Lower leg skin (tissue), 4 donors: ENCODE data around the gene MROH2A. TPM values are rescaled to one million over a fixed set of nuclear protein-coding genes. Genes with fewer than 3 reads are reported as not detected.

Source experiments
- DNase-seq, 2 donors: peaks; one replicate each; pipeline ENCODE4 v3.0.0-alpha.2; 2019; ENCODE audit warnings: low spot score in 2 of 2
- H3K4me3 ChIP-seq: fragments of 200-600 bp; sonication (generic); 2 replicates; pipeline ENCODE4 v1.5.1; 2017; ENCODE audit warnings: mild to moderate bottlenecking, low read depth; ENCODE audit not compliant: poor library complexity, severe bottlenecking
- CTCF ChIP-seq, 3 donors: fragments of 450-650 bp; IDR thresholded peaks; one replicate each; pipeline ENCODE4 v1.5.1; 2016; ENCODE audit warnings: antibody characterized with exemption in 3 of 3, mild to moderate bottlenecking in 3 of 3, moderate library complexity in 2 of 3
- POLR2A ChIP-seq, 2 donors: fragments of 450-650 bp; IDR thresholded peaks; one replicate each; pipeline ENCODE4 v1.6.1; 2016 to 2017; ENCODE audit warnings: antibody characterized with exemption in 2 of 2, mild to moderate bottlenecking in 1 of 2, moderate library complexity in 1 of 2
- WGBS, 2 donors: methylation state at CpG; one replicate each; pipeline ENCODE4 v1.1.5; 2018; 5-methylcytosine and 5-hydroxymethylcytosine counted together
- intact Hi-C: fragments of 100-400 bp; cut with DNase I; formaldehyde crosslinking; loops from one replicate; pipeline ENCODE4 v1.15.0; 2023; ENCODE audit warnings: low total_unique reads
- total RNA-seq, 4 donors: library from RNA; depleted of rRNA; stranded (reverse); fragments of >200 nt; gene quantifications; one replicate each; pipeline ENCODE4 v1.1.0, GENCODE V29; 2016

Gene MROH2A
- total RNA-seq, 4 donors from 2014 or later: 0.26 to 0.61 TPM; not detected in 2

- peak in 1 of 2 donors; percentile 60 for DNase-seq
- intact Hi-C loops: no loop called here
- no peak for TF ChIP-seq CTCF (IDR thresholded peaks at IDR 0.05)
- TF ChIP-seq POLR2A (IDR thresholded peaks at IDR 0.05): no peak
- no peak overlapping the region for H3K4me3 ChIP-seq
- 83 to 90% methylated on average over 3 of the region's 3 CpGs for WGBS, 2 donors
Observed at GRCh38 chr2:233813236-233814055, 35.3 kb downstream of the MROH2A start.

- TF ChIP-seq POLR2A (IDR thresholded peaks at IDR 0.05) (no peak), CTCF (IDR thresholded peaks at IDR 0.05) (no peak)
- intact Hi-C loops: no loop called here
- H3K4me3 ChIP-seq: no peak overlapping the region
- 54 to 83% methylated on average over 2 of the region's 2 CpGs for WGBS, 2 donors
- DNase-seq: peak in 1 of 2 donors; percentile 42
Observed at GRCh38 chr2:233814056-233814835, 36.1 kb downstream of the MROH2A start.

GRCh38 chr2:233815861-233816260, 37.7 kb downstream of the MROH2A start:
- TF ChIP-seq CTCF (IDR thresholded peaks at IDR 0.05) (no peak), POLR2A (IDR thresholded peaks at IDR 0.05) (no peak)
- intact Hi-C loops: no loop called here
- WGBS, 2 donors: 71 to 75% methylated on average over 6 of the region's 6 CpGs
- no peak overlapping the region for H3K4me3 ChIP-seq
- DNase-seq: no peak

GRCh38 chr2:233816334-233816733, 38.2 kb downstream of the MROH2A start:
- intact Hi-C loops: no loop called here
- peak in 1 of 2 donors; percentile 68 for DNase-seq
- TF ChIP-seq CTCF (IDR thresholded peaks at IDR 0.05) (no peak), POLR2A (IDR thresholded peaks at IDR 0.05) (no peak)
- no peak overlapping the region for H3K4me3 ChIP-seq
- WGBS, 2 donors: 40 to 61% methylated on average over 2 of the region's 2 CpGs

- H3K4me3 ChIP-seq: no peak overlapping the region
- peak in 1 of 2 donors; percentile 43 for DNase-seq
- TF ChIP-seq POLR2A (IDR thresholded peaks at IDR 0.05) (no peak), CTCF (IDR thresholded peaks at IDR 0.05) (no peak)
- intact Hi-C loops: no loop called here
- 85 to 92% methylated on average over 4 of the region's 4 CpGs for WGBS, 2 donors
Observed at GRCh38 chr2:233816771-233817170, 38.6 kb downstream of the MROH2A start.
